ENCODE results near the gene ZFR2.
A peak's percentile ranks its signal among the peaks of the same experiment; 100 is the strongest.
"Not testable (repeated sequence)": the region's sequence is repeated elsewhere in the genome, so short reads cannot be mapped to it uniquely, and the experiment has no call there.

Gene ZFR2

GRCh38 chr19:3771000-3771905, 97.6 kb downstream of the ZFR2 start:
- Histone ChIP-seq H3K4me3 (ENCODE audit: low read length) (no peak overlapping the region), H3K9ac (ENCODE audit: low read length) (no peak overlapping the region)

DNA sequence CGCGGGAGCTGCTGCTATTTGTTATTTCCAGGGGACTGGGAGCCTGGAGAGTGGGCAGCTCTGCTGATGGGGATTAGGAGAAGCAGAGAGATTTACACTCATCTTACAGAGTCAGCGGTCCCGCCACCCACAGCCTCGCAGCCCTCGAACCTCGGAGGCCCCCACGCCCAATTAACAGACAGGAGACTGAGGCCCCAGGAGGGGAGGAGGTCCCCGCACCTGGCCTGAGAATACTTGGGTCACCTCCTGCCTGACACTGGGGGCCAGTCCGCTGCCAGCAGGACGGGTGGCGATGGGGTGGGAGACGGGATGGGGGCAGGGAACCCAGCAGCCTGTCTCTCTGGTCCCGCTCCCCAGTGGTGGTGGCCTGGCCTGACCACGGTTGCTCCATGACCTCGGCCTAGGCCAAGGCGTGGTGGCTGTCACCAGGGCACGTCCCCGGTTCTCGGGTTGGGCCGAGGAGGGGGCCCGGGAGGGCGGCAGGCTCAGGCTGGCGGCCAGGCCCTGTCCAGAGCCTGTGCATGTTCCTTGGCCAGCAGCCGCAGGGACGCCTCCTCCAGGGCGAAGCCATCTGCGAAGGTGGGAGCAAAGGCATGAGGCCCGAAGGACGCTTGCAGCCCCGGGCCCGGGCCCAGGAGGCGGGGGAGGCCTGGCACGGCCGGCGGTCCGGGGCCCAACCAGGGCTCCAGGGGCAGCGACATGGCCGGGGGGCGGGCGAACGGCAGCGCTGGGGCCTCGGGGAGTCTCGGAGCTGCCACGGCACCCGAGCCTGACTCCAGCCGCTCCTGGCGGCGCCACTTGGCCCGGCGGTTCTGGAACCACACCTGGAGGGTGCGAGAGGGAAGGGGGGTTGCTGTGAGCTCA, 98.5 kb downstream of the ZFR2 start:
- H3K27ac ChIP-seq (ENCODE audit: low read length): no peak overlapping the region
- H3K9me3 ChIP-seq (ENCODE audit: control insufficient read depth, low read depth, low read length): no peaks in the 10 kb centered on the region
- H3K36me3 ChIP-seq (ENCODE audit: control insufficient read depth, low read depth, low read length): peaks cover 3% of the 10 kb centered on the region
- H3K27me3 ChIP-seq (ENCODE audit: control insufficient read depth, insufficient read depth, low read length): no peaks in the 10 kb centered on the region
- no peak overlapping the region for H3K4me3 ChIP-seq (ENCODE audit: low read length)
- H3K9ac ChIP-seq (ENCODE audit: low read length): no peak overlapping the region
- no peaks in the 10 kb centered on the region for H3K4me1 ChIP-seq (ENCODE audit: control insufficient read depth, low read depth, low read length)

More at GRCh38 chr19:3771000-3771905, 97.6 kb downstream of the ZFR2 start:
- Histone ChIP-seq H3K27ac (ENCODE audit: low read length) (no peak overlapping the region), H3K27me3 (ENCODE audit: control insufficient read depth, insufficient read depth, low read length) (no peaks in the 10 kb centered on the region), H3K9me3 (ENCODE audit: control insufficient read depth, low read depth, low read length) (no peaks in the 10 kb centered on the region), H3K4me1 (ENCODE audit: control insufficient read depth, low read depth, low read length) (no peaks in the 10 kb centered on the region), H3K36me3 (ENCODE audit: control insufficient read depth, low read depth, low read length) (peaks cover 3% of the 10 kb centered on the region)

DNA sequence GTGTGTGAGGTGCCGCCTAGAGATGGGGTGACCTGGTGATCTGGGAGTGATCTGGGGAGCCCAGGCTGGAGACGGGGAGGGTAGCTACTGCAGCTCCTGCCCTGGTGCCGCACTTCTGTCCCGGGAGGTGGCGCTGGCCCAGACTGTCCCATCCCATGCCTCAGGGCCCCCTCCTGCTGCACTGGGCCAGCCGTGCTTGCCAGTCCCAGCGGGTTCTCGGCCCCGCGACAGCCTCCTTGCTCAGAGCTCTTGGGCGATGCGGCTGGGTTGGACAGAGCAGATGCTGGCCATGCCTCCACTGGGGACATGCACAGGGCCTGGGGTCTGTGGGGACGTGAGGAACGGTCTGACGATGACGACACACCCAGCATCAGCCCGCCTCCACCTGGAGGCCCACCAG, 99.3 kb downstream of the ZFR2 start:
- no peak overlapping the region for H3K9ac ChIP-seq (ENCODE audit: low read length)
- no peak overlapping the region for H3K27ac ChIP-seq (ENCODE audit: low read length)
- H3K4me1 ChIP-seq (ENCODE audit: control insufficient read depth, low read depth, low read length): no peaks in the 10 kb centered on the region
- no peaks in the 10 kb centered on the region for H3K27me3 ChIP-seq (ENCODE audit: control insufficient read depth, insufficient read depth, low read length)
- H3K9me3 ChIP-seq (ENCODE audit: control insufficient read depth, low read depth, low read length): no peaks in the 10 kb centered on the region
- no peak overlapping the region for H3K4me3 ChIP-seq (ENCODE audit: low read length)
- peaks cover 6% of the 10 kb centered on the region for H3K36me3 ChIP-seq (ENCODE audit: control insufficient read depth, low read depth, low read length)

DNA sequence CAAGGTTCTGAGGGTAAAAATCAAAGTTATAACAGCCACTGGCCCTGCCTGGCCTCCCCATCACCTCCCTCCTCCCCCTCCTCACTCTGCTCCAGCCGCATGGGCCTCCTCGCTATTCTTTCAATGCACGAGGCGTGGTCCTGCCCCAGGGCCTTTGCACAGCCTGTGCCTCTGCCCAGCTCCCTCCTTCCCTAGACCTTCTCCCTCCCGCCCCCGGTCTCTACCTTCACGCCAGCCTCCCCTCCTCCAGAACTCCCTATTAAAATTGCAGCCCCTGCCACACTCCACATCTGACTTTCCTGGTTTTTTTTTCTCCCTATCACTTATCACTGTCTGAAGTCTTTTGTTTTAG, 100.1 kb downstream of the ZFR2 start:
- H3K9me3 ChIP-seq (ENCODE audit: control insufficient read depth, low read depth, low read length): no peaks in the 10 kb centered on the region
- no peak overlapping the region for H3K27ac ChIP-seq (ENCODE audit: low read length)
- H3K36me3 ChIP-seq (ENCODE audit: control insufficient read depth, low read depth, low read length): peaks cover 6% of the 10 kb centered on the region
- H3K9ac ChIP-seq (ENCODE audit: low read length): no peak overlapping the region
- no peak overlapping the region for H3K4me3 ChIP-seq (ENCODE audit: low read length)
- no peaks in the 10 kb centered on the region for H3K4me1 ChIP-seq (ENCODE audit: control insufficient read depth, low read depth, low read length)
- no peaks in the 10 kb centered on the region for H3K27me3 ChIP-seq (ENCODE audit: control insufficient read depth, insufficient read depth, low read length)

GRCh38 chr19:3768015-3768747, 100.7 kb downstream of the ZFR2 start:
- peaks cover 6% of the 10 kb centered on the region for H3K36me3 ChIP-seq (ENCODE audit: control insufficient read depth, low read depth, low read length)
- no peaks in the 10 kb centered on the region for H3K4me1 ChIP-seq (ENCODE audit: control insufficient read depth, low read depth, low read length)
- no peak overlapping the region for H3K4me3 ChIP-seq (ENCODE audit: low read length)
- H3K27me3 ChIP-seq (ENCODE audit: control insufficient read depth, insufficient read depth, low read length): no peaks in the 10 kb centered on the region
- no peak overlapping the region for H3K9ac ChIP-seq (ENCODE audit: low read length)
- H3K27ac ChIP-seq (ENCODE audit: low read length): no peak overlapping the region
- no peaks in the 10 kb centered on the region for H3K9me3 ChIP-seq (ENCODE audit: control insufficient read depth, low read depth, low read length)

- Histone ChIP-seq H3K27me3 (ENCODE audit: control insufficient read depth, insufficient read depth, low read length) (no peaks in the 10 kb centered on the region), H3K9ac (ENCODE audit: low read length) (no peak overlapping the region), H3K4me1 (ENCODE audit: control insufficient read depth, low read depth, low read length) (no peaks in the 10 kb centered on the region), H3K36me3 (ENCODE audit: control insufficient read depth, low read depth, low read length) (peaks cover 6% of the 10 kb centered on the region), H3K4me3 (ENCODE audit: low read length) (no peak overlapping the region), H3K27ac (ENCODE audit: low read length) (no peak overlapping the region), H3K9me3 (ENCODE audit: control insufficient read depth, low read depth, low read length) (no peaks in the 10 kb centered on the region)
These were observed 101.8 kb downstream of the ZFR2 start for GRCh38 chr19:3767050-3767449.

DNA sequence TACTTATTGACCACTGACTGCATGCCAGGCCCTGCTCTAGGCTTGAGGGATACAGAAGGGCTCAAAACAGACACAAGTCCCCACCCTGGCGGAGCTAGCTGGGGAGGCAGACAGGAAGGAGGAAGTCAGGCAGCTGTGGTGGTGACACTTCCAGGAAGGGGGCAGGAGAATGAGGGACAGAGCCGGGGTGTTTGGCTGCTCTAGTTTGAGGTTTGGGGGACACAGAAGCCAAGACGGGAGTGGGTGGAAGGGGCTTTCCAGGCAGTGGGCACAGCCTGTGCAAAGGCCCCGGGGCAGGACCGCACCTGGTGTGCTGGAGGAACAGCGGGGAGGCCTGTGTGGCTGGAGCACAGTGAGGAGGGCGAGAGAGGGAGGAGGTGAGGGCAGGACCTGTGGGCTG, 102.3 kb downstream of the ZFR2 start:
- H3K4me1 ChIP-seq (ENCODE audit: control insufficient read depth, low read depth, low read length): no peaks in the 10 kb centered on the region
- H3K9ac ChIP-seq (ENCODE audit: low read length): no peak overlapping the region
- H3K36me3 ChIP-seq (ENCODE audit: control insufficient read depth, low read depth, low read length): peaks cover 6% of the 10 kb centered on the region
- H3K27me3 ChIP-seq (ENCODE audit: control insufficient read depth, insufficient read depth, low read length): no peaks in the 10 kb centered on the region
- no peak overlapping the region for H3K4me3 ChIP-seq (ENCODE audit: low read length)
- no peak overlapping the region for H3K27ac ChIP-seq (ENCODE audit: low read length)
- no peaks in the 10 kb centered on the region for H3K9me3 ChIP-seq (ENCODE audit: control insufficient read depth, low read depth, low read length)

- H3K9ac ChIP-seq (ENCODE audit: low read length); H3K27me3 ChIP-seq (ENCODE audit: control insufficient read depth, insufficient read depth, low read length); H3K36me3 ChIP-seq (ENCODE audit: control insufficient read depth, low read depth, low read length); H3K4me3 ChIP-seq (ENCODE audit: low read length); H3K27ac ChIP-seq (ENCODE audit: low read length); H3K9me3 ChIP-seq (ENCODE audit: control insufficient read depth, low read depth, low read length); H3K4me1 ChIP-seq (ENCODE audit: control insufficient read depth, low read depth, low read length): not testable (repeated sequence)
These were observed 103.1 kb downstream of the ZFR2 start for GRCh38 chr19:3765757-3766156.

- H3K4me3 ChIP-seq (ENCODE audit: low read length): no peak overlapping the region
- H3K9me3 ChIP-seq (ENCODE audit: control insufficient read depth, low read depth, low read length): no peaks in the 10 kb centered on the region
- H3K27me3 ChIP-seq (ENCODE audit: control insufficient read depth, insufficient read depth, low read length): no peaks in the 10 kb centered on the region
- H3K27ac ChIP-seq (ENCODE audit: low read length): no peak overlapping the region
- H3K4me1 ChIP-seq (ENCODE audit: control insufficient read depth, low read depth, low read length): no peaks in the 10 kb centered on the region
- H3K36me3 ChIP-seq (ENCODE audit: control insufficient read depth, low read depth, low read length): peaks cover 6% of the 10 kb centered on the region
- no peak overlapping the region for H3K9ac ChIP-seq (ENCODE audit: low read length)
These were observed 103.7 kb downstream of the ZFR2 start for GRCh38 chr19:3765121-3765520.

- H3K4me1 ChIP-seq (ENCODE audit: control insufficient read depth, low read depth, low read length): no peaks in the 10 kb centered on the region
- H3K9ac ChIP-seq (ENCODE audit: low read length): peak within 1 kb of the TSS; percentile 90
- no peaks in the 10 kb centered on the region for H3K27me3 ChIP-seq (ENCODE audit: control insufficient read depth, insufficient read depth, low read length)
- peak within 1 kb of the TSS; percentile 68 for H3K27ac ChIP-seq (ENCODE audit: low read length)
- no peaks in the 10 kb centered on the region for H3K9me3 ChIP-seq (ENCODE audit: control insufficient read depth, low read depth, low read length)
- peaks cover 11% of the 10 kb centered on the region for H3K36me3 ChIP-seq (ENCODE audit: control insufficient read depth, low read depth, low read length)
- peak within 1 kb of the TSS; percentile 99 for H3K4me3 ChIP-seq (ENCODE audit: low read length)
These were observed 106.1 kb downstream of the ZFR2 start, which contains the start of gene MRPL54 for GRCh38 chr19:3762501-3763459. Gene MRPL54 (plus strand): TSS chr19:3762682. CDS start chr19:3762701, 19 bp downstream.
